Peyer's patch (tissue), 4 donors: ENCODE results near the gene PIWIL4.

Experiments used
- CTCF ChIP-seq, 6 experiments: fragments of 450-650 bp in 4 of 6; fragments of 200-600 bp in 2 of 6; sonication (generic) in 1 of 6; IDR thresholded peaks; one replicate each; pipeline ENCODE4 v1.5.1; 2017 to 2019; ENCODE audit warnings: antibody characterized with exemption in 6 of 6, mild to moderate bottlenecking in 3 of 6, moderate library complexity in 1 of 6
- POLR2A ChIP-seq, 2 donors: fragments of 450-650 bp; IDR thresholded peaks; one replicate each; pipeline ENCODE4 v1.5.1; 2017; ENCODE audit warnings: antibody characterized with exemption in 2 of 2, mild to moderate bottlenecking in 2 of 2, moderate library complexity in 2 of 2

GRCh38 chr11:94577841-94578240 lies 10.7 kb downstream of the PIWIL4 start:
- TF ChIP-seq CTCF (IDR thresholded peaks at IDR 0.05) (no peak), POLR2A (IDR thresholded peaks at IDR 0.05) (no peak)
